Measurements from ENCODE around the gene GRAMD1B.

The GRAMD1B gene

GRCh38 chr11:123585206-123585605, 155.1 kb downstream of the GRAMD1B start:
- no peaks in the 10 kb centered on the region for H3K4me1 ChIP-seq (ENCODE audit: insufficient read depth, low read length, poor library complexity, severe bottlenecking)
- H3K4me2 ChIP-seq (ENCODE audit: low read depth, low read length, poor library complexity, severe bottlenecking) = no peak overlapping the region
- peaks cover 28% of the 10 kb centered on the region; the same call in 1 of the 2 replicates for H3K36me3 ChIP-seq (ENCODE audit: insufficient read depth, low read length)

GRCh38 chr11:123585706-123586105, 155.6 kb downstream of the GRAMD1B start:
- Histone ChIP-seq H3F3A (ENCODE audit: low read depth) (no peaks in the 10 kb centered on the region), H3K9me3 (ENCODE audit: insufficient read depth, low read depth, low read length) (no peaks in the 10 kb centered on the region), H3K9me2 (replicated peaks; ENCODE audit: low read depth, low read length) (no peaks in the 10 kb centered on the region), H4K20me1 (ENCODE audit: insufficient read depth, low read length, poor library complexity, severe bottlenecking) (no peaks in the 10 kb centered on the region), H3K4me2 (ENCODE audit: low read depth, low read length, poor library complexity, severe bottlenecking) (no peak overlapping the region), H2AFZ (ENCODE audit: low read length) (no peak overlapping the region), H3K4me3 (ENCODE audit: low read length, poor library complexity, severe bottlenecking) (no peak overlapping the region), H3K27me3 (ENCODE audit: insufficient read depth, low read length, poor library complexity, severe bottlenecking) (no peaks in the 10 kb centered on the region), H3K36me3 (ENCODE audit: insufficient read depth, low read length) (peaks cover 26% of the 10 kb centered on the region; the same call in 1 of the 2 replicates), H3K9ac (ENCODE audit: low read depth, low read length, poor library complexity, severe bottlenecking) (no peak overlapping the region), H3K79me2 (ENCODE audit: insufficient read depth, low read length) (no peaks in the 10 kb centered on the region), H3K4me1 (ENCODE audit: insufficient read depth, low read length, poor library complexity, severe bottlenecking) (no peaks in the 10 kb centered on the region)
- TF ChIP-seq EZH2phosphoT487 (IDR thresholded peaks at IDR 0.05; ENCODE audit: borderline replicate concordance) (no peak), CTCF (conservative IDR thresholded peaks at IDR 0.05; ENCODE audit: low read length) (no peak)

More at GRCh38 chr11:123585206-123585605, 155.1 kb downstream of the GRAMD1B start:
- no peaks in the 10 kb centered on the region for H3K27me3 ChIP-seq (ENCODE audit: insufficient read depth, low read length, poor library complexity, severe bottlenecking)
- H3K79me2 ChIP-seq (ENCODE audit: insufficient read depth, low read length) = no peaks in the 10 kb centered on the region
- no peak overlapping the region for H3K9ac ChIP-seq (ENCODE audit: low read depth, low read length, poor library complexity, severe bottlenecking)
- H3K4me3 ChIP-seq (ENCODE audit: low read length, poor library complexity, severe bottlenecking) = no peak overlapping the region
- H3K9me2 ChIP-seq (replicated peaks; ENCODE audit: low read depth, low read length) = no peaks in the 10 kb centered on the region
- no peaks in the 10 kb centered on the region for H4K20me1 ChIP-seq (ENCODE audit: insufficient read depth, low read length, poor library complexity, severe bottlenecking)
- no peaks in the 10 kb centered on the region for H3K9me3 ChIP-seq (ENCODE audit: insufficient read depth, low read depth, low read length)
- no peak overlapping the region for H2AFZ ChIP-seq (ENCODE audit: low read length)
- TF ChIP-seq EZH2phosphoT487 (IDR thresholded peaks at IDR 0.05; ENCODE audit: borderline replicate concordance) (no peak), CTCF (conservative IDR thresholded peaks at IDR 0.05; ENCODE audit: low read length) (no peak)
- H3F3A ChIP-seq (ENCODE audit: low read depth) = no peaks in the 10 kb centered on the region

- Histone ChIP-seq H3F3A (ENCODE audit: low read depth) (no peaks in the 10 kb centered on the region), H2AFZ (ENCODE audit: low read length) (no peak overlapping the region), H3K4me2 (ENCODE audit: low read depth, low read length, poor library complexity, severe bottlenecking) (no peak overlapping the region), H3K36me3 (ENCODE audit: insufficient read depth, low read length) (peaks cover 29% of the 10 kb centered on the region; the same call in 1 of the 2 replicates), H3K4me1 (ENCODE audit: insufficient read depth, low read length, poor library complexity, severe bottlenecking) (no peaks in the 10 kb centered on the region), H3K4me3 (ENCODE audit: low read length, poor library complexity, severe bottlenecking) (no peak overlapping the region), H3K9me3 (ENCODE audit: insufficient read depth, low read depth, low read length) (no peaks in the 10 kb centered on the region), H3K27me3 (ENCODE audit: insufficient read depth, low read length, poor library complexity, severe bottlenecking) (no peaks in the 10 kb centered on the region), H3K9me2 (replicated peaks; ENCODE audit: low read depth, low read length) (no peaks in the 10 kb centered on the region), H3K9ac (ENCODE audit: low read depth, low read length, poor library complexity, severe bottlenecking) (no peak overlapping the region), H3K79me2 (ENCODE audit: insufficient read depth, low read length) (no peaks in the 10 kb centered on the region), H4K20me1 (ENCODE audit: insufficient read depth, low read length, poor library complexity, severe bottlenecking) (no peaks in the 10 kb centered on the region)
- TF ChIP-seq CTCF (conservative IDR thresholded peaks at IDR 0.05; ENCODE audit: low read length) (no peak), EZH2phosphoT487 (IDR thresholded peaks at IDR 0.05; ENCODE audit: borderline replicate concordance) (no peak)
These were observed 156.5 kb downstream of the GRAMD1B start for GRCh38 chr11:123586568-123586967.

Data from Loucy (cell line).